Adrenal gland (tissue), 12 donors: Measurements from ENCODE around the gene DOCK1. TPM values are rescaled to one million over a fixed set of nuclear protein-coding genes. Genes with fewer than 3 reads are reported as not detected.

Source experiments
- DNase-seq, 7 donors: peaks; one replicate each; pipeline ENCODE4 v3.0.0-alpha.2; 2019 to 2020
- H3K27ac ChIP-seq, 5 donors: fragments of 200-600 bp; sonication (generic) in 4 of 5; 1 replicate in 3 of 5; 2 replicates in 2 of 5; pipeline versions ENCODE4 v1.5.1 to v1.8.0; 2016 to 2020; ENCODE audit warnings: mild to moderate bottlenecking in 1 of 5
- H3K27me3 ChIP-seq: fragments of 200-600 bp; 2 replicates; pipeline ENCODE4 v1.8.0; 2021
- H3K36me3 ChIP-seq, 2 donors: fragments of 200-600 bp; replicated peaks in 1 of 2; 1 replicate in 1 of 2; 2 replicates in 1 of 2; pipeline versions ENCODE4 v1.5.1 to v1.8.0; 2018 to 2022
- H3K4me1 ChIP-seq, 2 donors: fragments of 200-600 bp; replicated peaks in 1 of 2; 1 replicate in 1 of 2; 2 replicates in 1 of 2; pipeline versions ENCODE4 v1.5.1 to v1.8.0; 2018 to 2021
- H3K4me3 ChIP-seq, 4 donors: fragments of 200-600 bp; sonication (generic) in 3 of 4; one replicate each; pipeline ENCODE4 v1.5.1; 2016 to 2018
- H3K9me3 ChIP-seq, 3 donors: fragments of 200-600 bp; sonication (generic) in 1 of 3; replicated peaks in 1 of 3; 1 replicate in 2 of 3; 2 replicates in 1 of 3; pipeline versions ENCODE4 v1.5.1 to v1.8.0; 2016 to 2021
- POLR2A ChIP-seq, 2 donors: fragments of 450-650 bp; IDR thresholded peaks; one replicate each; pipeline ENCODE4 v1.6.1; 2017; ENCODE audit warnings: antibody characterized with exemption in 2 of 2, mild to moderate bottlenecking in 2 of 2, moderate library complexity in 1 of 2
- WGBS, 4 donors: extraction: QIAGEN DNeasy Blood & Tissue Kit in 2 of 4; methylation state at CpG; one replicate each; pipeline versions ENCODE4 v1.1.5 to v1.1.7; 2013 to 2017; 5-methylcytosine and 5-hydroxymethylcytosine counted together
- intact Hi-C, 2 donors: fragments of 100-400 bp; cut with DNase I; formaldehyde crosslinking; loops; one replicate each; pipeline versions ENCODE4 v1.14.1 to v1.15.0; 2022 to 2023
- polyA plus RNA-seq, 3 donors: library from polyadenylated mRNA; stranded (reverse); fragments of 200-250 nt in 2 of 3; fragments of 350-450 nt in 1 of 3; fragmentation: Illumina TruSeq in 1 of 3; extraction: RNeasy Lipid Tissue Mini Kit (QIAGEN cat#74804) in 1 of 3; gene quantifications; one replicate each; pipeline ENCODE4 v1.2.3, GENCODE V29; 2013 to 2014
- total RNA-seq, 9 donors: library from RNA; depleted of rRNA in 4 of 9; stranded (reverse); fragments of >200 nt in 4 of 9; fragments of 120-200 nt in 1 of 9; fragmentation: NEBNext Ultra II Directional in 1 of 9; extraction: Animal tissue kit (Norgen Biotek cat#: 25700) in 1 of 9; gene quantifications; one replicate each; pipeline versions ENCODE4 v1.1.0 to v1.2.4, GENCODE V29; 2013 to 2023
- TF ChIP-seq, protein P1 (sequence below), 6 experiments: fragments of 450-650 bp in 4 of 6; fragments of 200-600 bp in 2 of 6; sonication (generic) in 1 of 6; IDR thresholded peaks; 1 replicate in 5 of 6; 2 replicates in 1 of 6; pipeline versions ENCODE4 v1.5.1 to v1.8.0; 2016 to 2021; ENCODE audit warnings: antibody characterized with exemption in 6 of 6, mild to moderate bottlenecking in 2 of 6, moderate library complexity in 1 of 6
- donor health status: healthy with polysubstance abuse.
- donor health status: Bipolar disorder and iron deficiency.
- donor health status: DM: yes; HTN: yes; CAD: no.
- donor health status: DM: no; HTN: no; CAD: no.
- donor health status: DM: no; HTN: no; CAD: no.
- donor health status: DM: yes; HTN: yes; CAD: no.

Gene DOCK1
- total and polyA plus RNA-seq, 12 donors, result 8.1 to 30.4 (median 21.6) TPM

DNA sequence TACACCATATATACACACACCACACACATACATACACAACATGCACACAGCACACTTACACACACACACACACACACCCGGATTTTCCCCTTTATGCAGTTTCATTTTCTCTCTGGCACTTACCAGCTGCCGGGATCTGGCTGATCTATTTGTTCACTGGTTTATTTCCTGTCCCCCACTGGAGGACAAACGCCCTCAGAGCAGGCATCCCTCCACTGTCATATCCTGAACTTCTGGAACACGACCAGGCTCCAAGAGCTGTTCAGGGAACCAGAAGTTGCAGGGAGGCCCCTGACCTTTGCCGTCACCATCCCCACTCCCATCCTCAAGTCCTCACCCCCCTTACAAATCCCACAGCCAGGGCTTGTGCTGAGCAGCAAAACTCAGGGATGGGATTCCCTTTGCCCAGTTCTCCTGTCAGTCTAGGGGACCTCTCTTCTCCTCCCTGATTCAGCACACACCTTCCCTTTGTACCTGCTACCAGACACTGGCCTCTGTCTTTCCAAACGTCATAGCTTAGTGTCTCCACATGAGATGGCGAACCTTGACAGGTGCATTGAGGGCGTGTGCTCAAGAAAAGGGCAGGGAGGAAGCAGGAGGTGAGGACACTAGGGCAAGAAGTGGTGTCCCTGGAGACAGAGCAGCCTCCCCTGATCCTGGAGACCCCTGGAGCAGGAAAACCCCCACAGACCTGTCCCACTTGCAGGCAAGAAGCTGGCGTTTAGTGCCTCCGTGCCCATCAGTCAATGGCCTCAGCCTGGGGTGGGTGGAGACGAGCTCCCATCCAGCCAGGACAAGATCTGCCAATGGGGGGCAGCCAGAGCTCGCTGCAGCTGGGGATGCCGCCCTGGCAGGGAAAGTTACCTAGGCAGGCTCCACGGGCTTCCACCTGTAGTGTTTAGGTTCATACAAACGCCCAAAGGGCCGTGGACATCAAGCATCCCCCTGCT, 12.7 kb upstream of the DOCK1 start:
- WGBS, 4 donors, result 69 to 70% (median 70%) methylated on average over 13 to 16 of the region's 16 CpGs
- DNase-seq, result peak in 1 of 7 donors; percentile 6
- H3K27ac ChIP-seq, result no peak overlapping the region
- H3K36me3 ChIP-seq, result no peaks in the 10 kb centered on the region
- H3K4me3 ChIP-seq, result no peak overlapping the region
- H3K27me3 ChIP-seq, result no peaks in the 10 kb centered on the region
- H3K9me3 ChIP-seq, result no peaks in the 10 kb centered on the region
- TF ChIP-seq, protein P1, sequence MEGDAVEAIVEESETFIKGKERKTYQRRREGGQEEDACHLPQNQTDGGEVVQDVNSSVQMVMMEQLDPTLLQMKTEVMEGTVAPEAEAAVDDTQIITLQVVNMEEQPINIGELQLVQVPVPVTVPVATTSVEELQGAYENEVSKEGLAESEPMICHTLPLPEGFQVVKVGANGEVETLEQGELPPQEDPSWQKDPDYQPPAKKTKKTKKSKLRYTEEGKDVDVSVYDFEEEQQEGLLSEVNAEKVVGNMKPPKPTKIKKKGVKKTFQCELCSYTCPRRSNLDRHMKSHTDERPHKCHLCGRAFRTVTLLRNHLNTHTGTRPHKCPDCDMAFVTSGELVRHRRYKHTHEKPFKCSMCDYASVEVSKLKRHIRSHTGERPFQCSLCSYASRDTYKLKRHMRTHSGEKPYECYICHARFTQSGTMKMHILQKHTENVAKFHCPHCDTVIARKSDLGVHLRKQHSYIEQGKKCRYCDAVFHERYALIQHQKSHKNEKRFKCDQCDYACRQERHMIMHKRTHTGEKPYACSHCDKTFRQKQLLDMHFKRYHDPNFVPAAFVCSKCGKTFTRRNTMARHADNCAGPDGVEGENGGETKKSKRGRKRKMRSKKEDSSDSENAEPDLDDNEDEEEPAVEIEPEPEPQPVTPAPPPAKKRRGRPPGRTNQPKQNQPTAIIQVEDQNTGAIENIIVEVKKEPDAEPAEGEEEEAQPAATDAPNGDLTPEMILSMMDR (IDR thresholded peaks at IDR 0.05), result no peak
- TF ChIP-seq POLR2A (IDR thresholded peaks at IDR 0.05), result no peak
- no peaks in the 10 kb centered on the region for H3K4me1 ChIP-seq
- intact Hi-C loops, result loop anchor here in 1 of 2 donors (5.0 kb wide), 1 partner anchor 220 kb away; the partner anchor contains the start of gene C10orf90

DNA sequence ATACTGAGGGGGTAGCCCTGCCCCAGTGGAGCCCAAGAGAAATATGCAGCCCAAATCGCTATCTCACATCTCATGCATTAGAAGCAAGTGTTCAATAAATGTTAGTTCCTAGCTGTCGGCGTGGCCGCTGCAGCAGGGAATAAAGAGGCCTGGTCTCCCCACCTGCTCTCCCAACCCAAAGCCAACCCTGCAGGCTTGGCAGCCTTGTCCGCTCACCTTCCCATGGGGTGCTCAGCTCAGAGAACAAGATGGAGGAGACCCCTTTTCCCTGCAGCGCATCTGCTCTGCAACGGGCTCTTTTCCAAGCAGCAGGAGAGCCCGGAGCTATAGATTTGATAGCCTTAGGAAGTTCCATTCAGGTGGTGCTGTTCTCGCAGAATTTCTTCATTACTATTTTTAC, 12.0 kb upstream of the DOCK1 start:
- TF ChIP-seq, protein P1 (IDR thresholded peaks at IDR 0.05), result no peak
- no peak for TF ChIP-seq POLR2A (IDR thresholded peaks at IDR 0.05)
- WGBS, 4 donors, result 92 to 94% (median 92%) methylated on average over 4 to 9 of the region's 9 CpGs
- no peak overlapping the region for H3K4me3 ChIP-seq
- H3K9me3 ChIP-seq, result no peaks in the 10 kb centered on the region
- no peaks in the 10 kb centered on the region for H3K27me3 ChIP-seq
- H3K4me1 ChIP-seq, result no peaks in the 10 kb centered on the region
- no peak for DNase-seq
- H3K27ac ChIP-seq, result no peak overlapping the region
- intact Hi-C loops, result loop anchor here in 1 of 2 donors (5.0 kb wide), 1 partner anchor 221 kb away; the partner anchor contains the start of gene C10orf90
- H3K36me3 ChIP-seq, result no peaks in the 10 kb centered on the region

DNA sequence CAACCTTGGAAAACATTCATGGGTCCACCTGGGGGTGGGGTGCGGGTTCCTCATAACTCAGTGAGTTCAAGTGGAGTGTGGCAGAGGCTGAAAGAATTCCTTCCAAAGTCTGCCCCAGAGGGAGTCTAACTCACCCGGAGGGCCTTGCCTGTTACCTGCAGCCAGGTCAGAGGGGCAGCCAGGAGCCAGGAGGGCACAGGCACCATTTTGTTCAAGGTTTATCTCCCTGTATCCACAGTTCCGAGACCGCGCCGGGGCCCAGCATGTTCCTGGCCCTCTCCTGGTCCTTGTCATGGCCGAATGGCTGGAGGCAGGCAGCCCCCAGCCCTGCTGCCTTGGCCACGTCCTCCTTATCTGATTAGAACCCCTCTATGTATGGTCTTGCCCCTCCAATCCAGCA, 11.4 kb upstream of the DOCK1 start:
- Histone ChIP-seq H3K4me1 (no peaks in the 10 kb centered on the region), H3K4me3 (no peak overlapping the region), H3K9me3 (no peaks in the 10 kb centered on the region), H3K27ac (no peak overlapping the region), H3K36me3 (no peaks in the 10 kb centered on the region), H3K27me3 (no peaks in the 10 kb centered on the region)
- DNase-seq, result no peak
- intact Hi-C loops, result loop anchor here in 1 of 2 donors (5.0 kb wide), 1 partner anchor 222 kb away; the partner anchor contains the start of gene C10orf90
- WGBS, 4 donors, result 85 to 89% (median 85%) methylated on average over 2 to 8 of the region's 8 CpGs
- TF ChIP-seq POLR2A (IDR thresholded peaks at IDR 0.05), result no peak
- TF ChIP-seq, protein P1 (IDR thresholded peaks at IDR 0.05), result no peak

DNA sequence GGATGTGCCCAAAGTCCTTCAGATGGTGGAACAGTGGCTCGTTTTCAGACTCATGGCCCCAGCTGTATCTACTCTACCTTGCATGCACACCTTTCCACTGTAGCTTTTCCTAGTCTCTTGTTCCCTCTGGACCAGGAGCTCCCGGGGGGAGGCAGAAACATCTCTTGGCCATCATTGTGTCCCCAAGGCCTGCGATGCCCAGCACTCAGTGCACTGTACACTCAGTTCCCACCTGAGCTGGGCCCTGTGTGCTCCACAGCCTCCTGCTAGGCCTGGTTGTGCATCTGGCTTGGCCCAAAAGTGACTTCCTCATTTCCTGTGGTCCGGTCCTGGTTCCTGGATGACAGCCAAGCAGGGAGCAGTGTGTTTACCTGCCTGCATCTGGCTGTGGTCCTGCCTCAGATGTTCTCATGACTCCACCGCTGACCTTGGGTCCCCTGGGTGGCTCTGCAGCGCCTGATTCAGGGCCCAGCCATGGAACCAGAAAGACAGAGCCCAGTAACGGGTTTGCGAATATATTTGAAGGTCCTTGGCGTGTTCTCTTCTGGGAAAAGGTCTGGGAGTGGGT, 9.9 kb upstream of the DOCK1 start:
- H3K27ac ChIP-seq, result no peak overlapping the region
- intact Hi-C loops, result no loop called here
- DNase-seq, result no peak
- no peak overlapping the region for H3K4me3 ChIP-seq
- no peaks in the 10 kb centered on the region for H3K9me3 ChIP-seq
- no peaks in the 10 kb centered on the region for H3K27me3 ChIP-seq
- TF ChIP-seq POLR2A (IDR thresholded peaks at IDR 0.05), result no peak
- TF ChIP-seq, protein P1 (IDR thresholded peaks at IDR 0.05), result no peak
- WGBS, 4 donors, result 80 to 91% (median 84%) methylated on average over 7 to 9 of the region's 9 CpGs
- H3K36me3 ChIP-seq, result no peaks in the 10 kb centered on the region
- H3K4me1 ChIP-seq, result no peaks in the 10 kb centered on the region
